NCI-H146 treated with DMSO at 0.1 percent for 48 hours (cell line): ENCODE results near the gene DSG1.
"Not testable (repeated sequence)": the region's sequence is repeated elsewhere in the genome, so short reads cannot be mapped to it uniquely, and the experiment has no call there.

Experiments used
- DNase-seq: peaks from one replicate; lab custom pipeline; 2025; ENCODE audit not compliant: unreplicated experiment; lab: John Stamatoyannopoulos, UW

Gene DSG1

GRCh38 chr18:31317860-31318259 is at the start of gene DSG1:
Gene DSG1 (plus strand): TSS chr18:31318160. CDS start chr18:31318301, 141 bp downstream.
- no peak for DNase-seq

- no peak for DNase-seq
These were observed 49.0 kb upstream of the DSG1 start for GRCh38 chr18:31268985-31269406.

GRCh38 chr18:31269566-31269965 is 48.4 kb upstream of the DSG1 start:
- DNase-seq: no peak

GRCh38 chr18:31270578-31270977 is 47.4 kb upstream of the DSG1 start:
- DNase-seq: no peak

- DNase-seq: no peak
These were observed 44.0 kb upstream of the DSG1 start for GRCh38 chr18:31273812-31274527.

- DNase-seq: no peak
These were observed 43.0 kb upstream of the DSG1 start for GRCh38 chr18:31274931-31275330.

- no peak for DNase-seq
These were observed 42.1 kb upstream of the DSG1 start for GRCh38 chr18:31275722-31276463.

GRCh38 chr18:31278609-31279071 is 39.3 kb upstream of the DSG1 start:
- DNase-seq: no peak

- no peak for DNase-seq
These were observed 37.5 kb upstream of the DSG1 start for GRCh38 chr18:31280502-31280901.

GRCh38 chr18:31281437-31281836 is 36.5 kb upstream of the DSG1 start:
- no peak for DNase-seq

- not testable (repeated sequence) for DNase-seq
These were observed 28.5 kb upstream of the DSG1 start for GRCh38 chr18:31289446-31289845.

- DNase-seq: no peak
These were observed 26.3 kb upstream of the DSG1 start for GRCh38 chr18:31291688-31292087.

- DNase-seq: no peak
These were observed 23.7 kb upstream of the DSG1 start for GRCh38 chr18:31294199-31294747.

- no peak for DNase-seq
These were observed 20.7 kb upstream of the DSG1 start for GRCh38 chr18:31297248-31297647.

GRCh38 chr18:31301201-31301655 is 16.7 kb upstream of the DSG1 start:
- DNase-seq: no peak

- DNase-seq: no peak
These were observed 15.0 kb upstream of the DSG1 start for GRCh38 chr18:31302991-31303390.

GRCh38 chr18:31303771-31304170 is 14.2 kb upstream of the DSG1 start:
- DNase-seq: no peak

- no peak for DNase-seq
These were observed 8.8 kb upstream of the DSG1 start for GRCh38 chr18:31309115-31309514.

GRCh38 chr18:31316974-31317373 is 986 bp upstream of the DSG1 start:
- no peak for DNase-seq

- DNase-seq: no peak
These were observed 3.8 kb downstream of the DSG1 start for GRCh38 chr18:31321719-31322118.

GRCh38 chr18:31325051-31325450 is 7.1 kb downstream of the DSG1 start:
- no peak for DNase-seq
